ENCODE results near the gene UBAP2. TPM values are rescaled to one million over a fixed set of nuclear protein-coding genes. Genes with fewer than 3 reads are reported as not detected.

Gene UBAP2
- polyA plus RNA-seq, 1 donor, result 26.1 TPM

DNA sequence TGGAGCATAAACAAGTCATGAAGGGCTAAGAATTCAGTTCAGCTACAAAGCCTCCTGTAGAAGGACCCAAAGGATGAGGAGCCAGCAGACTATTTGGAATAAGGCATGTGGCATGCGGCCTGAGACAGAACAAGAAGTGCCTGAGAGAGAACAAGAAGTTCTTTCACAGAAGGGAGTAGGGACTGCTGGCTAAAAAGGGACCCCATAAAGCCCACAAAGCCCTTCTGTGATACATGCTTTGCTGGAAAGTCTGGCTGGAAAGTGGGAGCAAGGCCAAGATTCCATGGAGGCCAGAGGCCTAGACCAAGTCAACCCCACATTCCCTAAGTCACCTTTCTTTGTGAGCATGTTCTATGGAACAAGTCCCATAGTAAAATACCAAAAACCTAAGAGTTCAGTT is 35.9 kb upstream of the UBAP2 start:
- DNase-seq, result no peak
- no peaks in the 10 kb centered on the region for H3K9me3 ChIP-seq (ENCODE audit: control insufficient read depth, low read depth, low read length)
- no CpG with 5 or more reads among the region's 1 CpG for WGBS (ENCODE audit: insufficient coverage, low lambda C conversion rate)
- H3K27me3 ChIP-seq (ENCODE audit: control insufficient read depth, insufficient read depth, low read length), result no peaks in the 10 kb centered on the region
- no peak overlapping the region for H3K27ac ChIP-seq (ENCODE audit: low read length)
- H3K4me3 ChIP-seq (ENCODE audit: low read length), result no peak overlapping the region
- peaks cover 37% of the 10 kb centered on the region for H3K36me3 ChIP-seq (ENCODE audit: control insufficient read depth, insufficient read depth, low read length)
- no peaks in the 10 kb centered on the region for H3K4me1 ChIP-seq (ENCODE audit: control insufficient read depth, insufficient read depth, low read length)

- no CpG with 5 or more reads among the region's 2 CpGs for WGBS (ENCODE audit: insufficient coverage, low lambda C conversion rate)
- Histone ChIP-seq H3K36me3 (ENCODE audit: control insufficient read depth, insufficient read depth, low read length) (no peaks in the 10 kb centered on the region), H3K9me3 (ENCODE audit: control insufficient read depth, low read depth, low read length) (no peaks in the 10 kb centered on the region), H3K4me3 (ENCODE audit: low read length) (no peak overlapping the region), H3K4me1 (ENCODE audit: control insufficient read depth, insufficient read depth, low read length) (no peaks in the 10 kb centered on the region), H3K27me3 (ENCODE audit: control insufficient read depth, insufficient read depth, low read length) (no peaks in the 10 kb centered on the region), H3K27ac (ENCODE audit: low read length) (no peak overlapping the region)
- DNase-seq, result no peak
These were observed 30.5 kb upstream of the UBAP2 start for GRCh38 chr9:34079181-34079580.

GRCh38 chr9:34072868-34073590 is 24.3 kb upstream of the UBAP2 start:
- H3K9me3 ChIP-seq (ENCODE audit: control insufficient read depth, low read depth, low read length), result no peaks in the 10 kb centered on the region
- no peaks in the 10 kb centered on the region for H3K27me3 ChIP-seq (ENCODE audit: control insufficient read depth, insufficient read depth, low read length)
- peak; percentile 85 to 93 for DNase-seq
- peaks cover 17% of the 10 kb centered on the region for H3K4me1 ChIP-seq (ENCODE audit: control insufficient read depth, insufficient read depth, low read length)
- no peak overlapping the region for H3K4me3 ChIP-seq (ENCODE audit: low read length)
- peak overlapping the region; percentile 50 for H3K27ac ChIP-seq (ENCODE audit: low read length)
- H3K36me3 ChIP-seq (ENCODE audit: control insufficient read depth, insufficient read depth, low read length), result no peaks in the 10 kb centered on the region
- no CpG with 5 or more reads among the region's 5 CpGs for WGBS (ENCODE audit: insufficient coverage, low lambda C conversion rate)

- WGBS (ENCODE audit: insufficient coverage, low lambda C conversion rate), result no CpG with 5 or more reads among the region's 2 CpGs
- peaks cover 17% of the 10 kb centered on the region for H3K4me1 ChIP-seq (ENCODE audit: control insufficient read depth, insufficient read depth, low read length)
- H3K27ac ChIP-seq (ENCODE audit: low read length), result peak overlapping the region; percentile 50
These were observed 23.7 kb upstream of the UBAP2 start for GRCh38 chr9:34072410-34072809.

DNA sequence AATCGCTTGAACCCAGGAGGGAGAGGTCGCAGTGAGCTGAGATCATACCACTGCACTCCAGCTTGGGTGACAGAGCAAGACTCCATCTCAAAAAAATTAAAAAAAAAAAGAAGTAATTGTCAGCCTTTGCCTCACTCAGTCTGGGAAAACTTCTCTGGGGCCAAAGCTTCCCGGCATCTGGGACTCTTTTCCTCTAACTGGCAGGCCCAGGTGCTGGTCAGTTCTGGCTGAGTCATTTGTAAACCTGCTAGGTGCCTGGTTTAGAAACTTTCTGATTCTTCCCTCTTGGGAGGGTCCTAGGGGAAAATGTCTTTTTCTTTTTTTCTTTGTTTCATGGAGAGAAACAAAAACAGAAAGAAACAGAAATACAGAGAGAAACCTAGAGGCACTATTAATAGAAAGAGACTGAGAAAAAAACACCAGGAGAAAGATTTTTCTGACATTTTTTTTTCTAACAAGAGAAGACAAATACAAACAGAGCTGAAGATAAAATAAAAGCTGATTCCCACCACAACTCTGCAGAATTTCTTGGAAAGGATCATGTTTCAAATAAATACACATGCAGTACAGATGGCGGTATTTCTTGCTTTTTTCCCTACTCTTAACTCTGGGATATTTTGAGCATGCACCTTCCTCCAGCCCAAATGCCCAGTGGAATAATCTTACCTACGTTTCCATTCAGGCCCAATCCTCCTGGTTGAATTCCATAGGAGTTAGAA is 22.1 kb upstream of the UBAP2 start:
- DNase-seq, result no peak

More at GRCh38 chr9:34072410-34072809, 23.7 kb upstream of the UBAP2 start:
- Histone ChIP-seq H3K27me3 (ENCODE audit: control insufficient read depth, insufficient read depth, low read length) (no peaks in the 10 kb centered on the region), H3K36me3 (ENCODE audit: control insufficient read depth, insufficient read depth, low read length) (no peaks in the 10 kb centered on the region), H3K9me3 (ENCODE audit: control insufficient read depth, low read depth, low read length) (no peaks in the 10 kb centered on the region), H3K4me3 (ENCODE audit: low read length) (no peak overlapping the region)
- peak in 1 of 2 donors; percentile 30 for DNase-seq

GRCh38 chr9:34069831-34070230 is 21.1 kb upstream of the UBAP2 start:
- no peaks in the 10 kb centered on the region for H3K27me3 ChIP-seq (ENCODE audit: control insufficient read depth, insufficient read depth, low read length)
- no peak overlapping the region for H3K27ac ChIP-seq (ENCODE audit: low read length)
- no CpG with 5 or more reads among the region's 6 CpGs for WGBS (ENCODE audit: insufficient coverage, low lambda C conversion rate)

More for the DNA sequence above, 22.1 kb upstream of the UBAP2 start:
- H3K36me3 ChIP-seq (ENCODE audit: control insufficient read depth, insufficient read depth, low read length), result no peaks in the 10 kb centered on the region
- no peak overlapping the region for H3K27ac ChIP-seq (ENCODE audit: low read length)
- no peaks in the 10 kb centered on the region for H3K27me3 ChIP-seq (ENCODE audit: control insufficient read depth, insufficient read depth, low read length)
- no peaks in the 10 kb centered on the region for H3K9me3 ChIP-seq (ENCODE audit: control insufficient read depth, low read depth, low read length)
- WGBS (ENCODE audit: insufficient coverage, low lambda C conversion rate), result 100% methylated on average over 2 of the region's 5 CpGs
- H3K4me3 ChIP-seq (ENCODE audit: low read length), result no peak overlapping the region
- peaks cover 17% of the 10 kb centered on the region for H3K4me1 ChIP-seq (ENCODE audit: control insufficient read depth, insufficient read depth, low read length)

DNA sequence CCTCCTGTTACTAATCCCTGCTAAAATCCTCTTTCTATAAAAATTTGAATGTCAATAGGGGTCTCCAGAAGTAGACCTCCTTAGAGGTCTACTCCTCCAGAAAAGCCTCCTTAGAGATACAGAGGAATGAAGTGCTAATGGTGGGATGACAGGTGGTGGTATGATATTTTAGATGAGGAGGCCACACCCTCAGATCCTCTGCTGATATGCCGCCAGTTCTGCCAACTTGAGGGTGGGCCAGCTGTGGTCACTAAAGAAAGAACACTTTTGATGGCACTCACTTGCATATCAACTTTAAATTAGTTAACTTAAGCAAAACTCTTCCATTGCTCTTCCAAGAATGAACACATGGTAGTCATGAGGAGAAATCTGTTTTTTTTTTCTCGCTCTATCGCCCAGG is 16.9 kb upstream of the UBAP2 start:
- Histone ChIP-seq H3K27me3 (ENCODE audit: control insufficient read depth, insufficient read depth, low read length) (no peaks in the 10 kb centered on the region), H3K36me3 (ENCODE audit: control insufficient read depth, insufficient read depth, low read length) (no peaks in the 10 kb centered on the region), H3K9me3 (ENCODE audit: control insufficient read depth, low read depth, low read length) (no peaks in the 10 kb centered on the region), H3K4me1 (ENCODE audit: control insufficient read depth, insufficient read depth, low read length) (no peaks in the 10 kb centered on the region), H3K27ac (ENCODE audit: low read length) (no peak overlapping the region), H3K4me3 (ENCODE audit: low read length) (no peak overlapping the region)
- DNase-seq, result no peak
- no CpG with 5 or more reads among the region's 3 CpGs for WGBS (ENCODE audit: insufficient coverage, low lambda C conversion rate)

More at GRCh38 chr9:34069831-34070230, 21.1 kb upstream of the UBAP2 start:
- no peaks in the 10 kb centered on the region for H3K36me3 ChIP-seq (ENCODE audit: control insufficient read depth, insufficient read depth, low read length)
- no peak for DNase-seq
- peaks cover 17% of the 10 kb centered on the region for H3K4me1 ChIP-seq (ENCODE audit: control insufficient read depth, insufficient read depth, low read length)
- H3K4me3 ChIP-seq (ENCODE audit: low read length), result no peak overlapping the region
- no peaks in the 10 kb centered on the region for H3K9me3 ChIP-seq (ENCODE audit: control insufficient read depth, low read depth, low read length)

- no CpG with 5 or more reads among the region's 3 CpGs for WGBS (ENCODE audit: insufficient coverage, low lambda C conversion rate)
- Histone ChIP-seq H3K9me3 (ENCODE audit: control insufficient read depth, low read depth, low read length) (no peaks in the 10 kb centered on the region), H3K4me1 (ENCODE audit: control insufficient read depth, insufficient read depth, low read length) (no peaks in the 10 kb centered on the region), H3K27me3 (ENCODE audit: control insufficient read depth, insufficient read depth, low read length) (no peaks in the 10 kb centered on the region), H3K36me3 (ENCODE audit: control insufficient read depth, insufficient read depth, low read length) (no peaks in the 10 kb centered on the region), H3K4me3 (ENCODE audit: low read length) (no peak overlapping the region), H3K27ac (ENCODE audit: low read length) (no peak overlapping the region)
- no peak for DNase-seq
These were observed 11.3 kb upstream of the UBAP2 start for GRCh38 chr9:34059954-34060353.

GRCh38 chr9:34059281-34059680 is 10.6 kb upstream of the UBAP2 start:
- no peaks in the 10 kb centered on the region for H3K4me1 ChIP-seq (ENCODE audit: control insufficient read depth, insufficient read depth, low read length)

DNA sequence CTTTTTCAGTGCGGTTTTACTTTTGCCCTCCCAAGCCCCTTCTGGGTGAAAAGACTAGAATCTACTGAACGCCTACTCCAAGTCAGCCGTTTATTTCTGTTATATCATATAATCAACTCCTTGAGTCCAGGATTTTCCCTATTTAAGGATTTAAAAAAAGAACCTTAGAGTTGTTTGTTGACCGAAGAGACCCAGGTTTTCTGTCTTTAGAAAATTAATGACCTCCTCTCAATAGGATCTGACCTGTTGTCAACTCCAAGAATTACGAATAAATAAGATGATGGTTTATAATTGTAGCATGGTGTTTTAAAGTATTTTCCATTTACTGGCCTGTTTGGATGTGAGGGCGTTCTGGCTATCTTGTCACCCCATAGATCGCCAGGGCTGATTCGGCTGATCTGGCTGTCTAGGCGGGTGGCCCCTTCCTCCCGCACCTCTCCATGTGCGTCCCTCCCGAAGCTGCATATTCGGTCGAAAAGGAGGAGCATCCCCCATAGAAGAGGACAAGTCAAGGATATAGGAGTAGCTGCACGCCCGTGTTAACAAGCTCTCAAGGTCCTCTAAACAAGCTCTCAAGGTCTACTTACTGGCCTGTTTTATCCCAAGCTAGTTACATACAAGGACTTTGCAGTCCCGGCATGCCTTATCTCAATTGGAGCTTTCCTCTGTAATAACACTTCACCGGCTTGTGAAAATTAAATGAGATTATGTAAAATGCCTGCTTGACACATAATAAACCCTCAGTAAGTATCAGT is 1.1 kb upstream of the UBAP2 start:
- H3K4me3 ChIP-seq (ENCODE audit: low read length), result peak overlapping the region; percentile 90
- H3K4me1 ChIP-seq (ENCODE audit: control insufficient read depth, insufficient read depth, low read length), result peaks cover 21% of the 10 kb centered on the region
- 25% methylated on average over 2 of the region's 18 CpGs for WGBS (ENCODE audit: insufficient coverage, low lambda C conversion rate)
- peak in 1 of 2 donors; percentile 49 for DNase-seq
- no peaks in the 10 kb centered on the region for H3K36me3 ChIP-seq (ENCODE audit: control insufficient read depth, insufficient read depth, low read length)
- peak overlapping the region; percentile 88 for H3K27ac ChIP-seq (ENCODE audit: low read length)
- no peaks in the 10 kb centered on the region for H3K9me3 ChIP-seq (ENCODE audit: control insufficient read depth, low read depth, low read length)
- no peaks in the 10 kb centered on the region for H3K27me3 ChIP-seq (ENCODE audit: control insufficient read depth, insufficient read depth, low read length)

More at GRCh38 chr9:34059281-34059680, 10.6 kb upstream of the UBAP2 start:
- no peak overlapping the region for H3K4me3 ChIP-seq (ENCODE audit: low read length)
- H3K27me3 ChIP-seq (ENCODE audit: control insufficient read depth, insufficient read depth, low read length), result no peaks in the 10 kb centered on the region
- no peak overlapping the region for H3K27ac ChIP-seq (ENCODE audit: low read length)
- H3K9me3 ChIP-seq (ENCODE audit: control insufficient read depth, low read depth, low read length), result no peaks in the 10 kb centered on the region
- DNase-seq, result no peak
- 35% methylated on average over 3 of the region's 3 CpGs for WGBS (ENCODE audit: insufficient coverage, low lambda C conversion rate)
- H3K36me3 ChIP-seq (ENCODE audit: control insufficient read depth, insufficient read depth, low read length), result no peaks in the 10 kb centered on the region

All from large intestine (tissue), 3 donors.